Endothelial cell of umbilical vein (primary cell): Measurements from ENCODE around the gene MAP3K19. TPM values are rescaled to one million over a fixed set of nuclear protein-coding genes. Genes with fewer than 3 reads are reported as not detected.

ENCODE experiments used
- BruUV-seq: library from RNA; stranded (reverse); fragments of 400-500 nt; replicated peaks from 2 replicates; lab custom pipeline; 2021; lab: Mats Ljungman, UMichigan
- CTCF ChIA-PET: fragments of 300-600, 350-600 bp; sonication (Branson Sonifier 250); formaldehyde crosslinking; loops from one replicate; lab custom pipeline; 2021; ENCODE audit warnings: antibody characterized with exemption, inconsistent platforms; lab: Charles Lee
- POLR2A ChIA-PET: fragments of 300-600, 350-600 bp; sonication (Branson Sonifier 250); formaldehyde crosslinking; loops from one replicate; lab custom pipeline; 2021; ENCODE audit warnings: antibody characterized with exemption, inconsistent platforms; lab: Charles Lee
- DNase-seq: peaks from one replicate; pipeline ENCODE4 v3.0.0-alpha.2; 2011; ENCODE audit warnings: low read depth, low spot score
- FAIRE-seq: peaks from 2 replicates; lab custom pipeline; 2011; peaks lifted over from hg19 to GRCh38; lab: Jason Lieb, UNC
- H2AFZ ChIP-seq: 2 replicates; pipeline ENCODE4 v1.6.0; 2012; ENCODE audit warnings: low read depth, low read length, control low read depth, inconsistent platforms
- H3K27ac ChIP-seq: 2 replicates; pipeline ENCODE4 v1.5.1; 2011; ENCODE audit warnings: low read depth, mild to moderate bottlenecking, control low read depth, low read length, moderate library complexity; ENCODE audit not compliant: insufficient read depth
- H3K27me3 ChIP-seq, 2 experiments: 2 replicates each; pipeline versions ENCODE4 v1.6.0 to v1.6.1; 2011; ENCODE audit warnings: low read length in 2 of 2, mixed read lengths in 1 of 2; ENCODE audit not compliant: control insufficient read depth in 2 of 2, insufficient read depth in 2 of 2
- H3K36me3 ChIP-seq, 2 experiments: 2 replicates in 1 of 2; 3 replicates in 1 of 2; pipeline ENCODE4 v1.5.1; 2011; ENCODE audit warnings: low read length in 2 of 2, mild to moderate bottlenecking in 1 of 2, moderate library complexity in 1 of 2; ENCODE audit not compliant: control insufficient read depth in 2 of 2, insufficient read depth in 2 of 2; ENCODE audit errors: extremely low read depth in 1 of 2
- H3K4me1 ChIP-seq: 3 replicates; pipeline ENCODE4 v1.5.1; 2011; ENCODE audit warnings: mild to moderate bottlenecking, low read length; ENCODE audit not compliant: control insufficient read depth, insufficient read depth; ENCODE audit errors: extremely low read depth
- H3K4me2 ChIP-seq: 2 replicates; pipeline ENCODE4 v1.6.1; 2011; ENCODE audit warnings: low read length, control low read depth, mixed read lengths; ENCODE audit not compliant: insufficient read depth
- H3K4me3 ChIP-seq, 3 experiments: fragments of 200-600 bp in 1 of 3; sonication (generic), shearing (Covaris generic) in 1 of 3; replicated peaks in 1 of 3; 2 replicates each; pipeline ENCODE4 v1.5.1; 2011 to 2016; ENCODE audit warnings: control low read depth in 3 of 3, low read length in 3 of 3, mild to moderate bottlenecking in 2 of 3, inconsistent platforms in 1 of 3, low read depth in 1 of 3, moderate library complexity in 1 of 3; ENCODE audit not compliant: insufficient read depth in 1 of 3
- H3K79me2 ChIP-seq: 2 replicates; pipeline ENCODE4 v1.6.0; 2012; ENCODE audit warnings: low read length, inconsistent platforms; ENCODE audit not compliant: control insufficient read depth, insufficient read depth
- H3K9ac ChIP-seq: replicated peaks from 2 replicates; pipeline ENCODE3; 2011; ENCODE audit warnings: low read length, control low read depth; ENCODE audit not compliant: insufficient read depth; ENCODE audit errors: extremely low read depth
- H3K9me1 ChIP-seq: replicated peaks from 3 replicates; pipeline ENCODE4 v1.6.0; 2011; ENCODE audit warnings: mild to moderate bottlenecking, low read length; ENCODE audit not compliant: control insufficient read depth, insufficient read depth; ENCODE audit errors: extremely low read depth
- H3K9me3 ChIP-seq: replicated peaks from 2 replicates; pipeline ENCODE4 v1.5.1; 2012; ENCODE audit warnings: low read length, inconsistent platforms; ENCODE audit not compliant: control insufficient read depth, insufficient read depth
- H4K20me1 ChIP-seq: replicated peaks from 2 replicates; pipeline ENCODE3; 2011; ENCODE audit warnings: mild to moderate bottlenecking, low read length; ENCODE audit not compliant: control insufficient read depth, insufficient read depth; ENCODE audit errors: extremely low read depth
- CTCF ChIP-seq, 2 donors: IDR thresholded peaks; 1 replicate in 1 of 2; 2 replicates in 1 of 2; pipeline ENCODE4 v1.5.1; 2011; ENCODE audit warnings: low read length in 2 of 2, mild to moderate bottlenecking in 2 of 2, moderate library complexity in 2 of 2, control low read depth in 1 of 2, inconsistent platforms in 1 of 2, low read depth in 1 of 2; ENCODE audit not compliant: insufficient read depth in 1 of 2; ENCODE audit errors: extremely low read depth in 1 of 2
- EZH2 ChIP-seq: IDR thresholded peaks from 2 replicates; pipeline ENCODE4 v1.6.1; 2012; ENCODE audit warnings: borderline replicate concordance, low read depth, mild to moderate bottlenecking, moderate library complexity, low read length, inconsistent platforms; ENCODE audit not compliant: severe bottlenecking
- FOS ChIP-seq: IDR thresholded peaks from 2 replicates; pipeline ENCODE4 v1.6.1; 2011; ENCODE audit warnings: mild to moderate bottlenecking, low read length, moderate library complexity, borderline replicate concordance; ENCODE audit not compliant: insufficient read depth
- GATA2 ChIP-seq: IDR thresholded peaks from 2 replicates; pipeline ENCODE4 v1.7.0; 2011; ENCODE audit warnings: low read depth, mild to moderate bottlenecking, moderate library complexity, mixed read lengths, low read length; ENCODE audit not compliant: insufficient read length, insufficient read depth
- JUN ChIP-seq: IDR thresholded peaks from 2 replicates; pipeline ENCODE4 v1.6.1; 2011; ENCODE audit warnings: borderline replicate concordance, low read depth; ENCODE audit not compliant: insufficient read length, insufficient read depth
- MYC ChIP-seq: IDR thresholded peaks from one replicate; pipeline ENCODE4 v1.6.1; 2011; ENCODE audit warnings: mild to moderate bottlenecking, low read depth, low read length
- POLR2A ChIP-seq: IDR thresholded peaks from 2 replicates; pipeline ENCODE4 v1.6.1; 2012; ENCODE audit warnings: low read depth, mild to moderate bottlenecking, control low read depth, low read length
- POLR2AphosphoS5 ChIP-seq: IDR thresholded peaks from 2 replicates; pipeline ENCODE4 v1.6.1; 2012; ENCODE audit warnings: low read depth, mild to moderate bottlenecking, control low read depth, low read length, moderate library complexity; ENCODE audit not compliant: insufficient read depth
- dilution Hi-C: fragments of 300-500 bp; cut with MboI; formaldehyde crosslinking; loops from one replicate; pipeline ENCODE4 v1.15.0; 2019; ENCODE audit warnings: low sequenced_read_pairs; ENCODE audit not compliant: extremely low pct_ligation_motif_present
- intact Hi-C: fragments of 100-400 bp; cut with micrococcal nuclease; formaldehyde crosslinking; loops from one replicate; pipeline ENCODE4 v1.10.0; 2022
- polyA plus RNA-seq, 4 experiments: library from polyadenylated mRNA; depleted of rRNA in 3 of 4; stranded (reverse) in 3 of 4; unstranded in 1 of 4; fragments of >200 nt; gene quantifications; 2 replicates each; pipeline versions ENCODE4 v1.2.1 to v1.2.3, GENCODE V29; 2011 to 2012; ENCODE audit warnings: missing spikeins in 1 of 4
- total RNA-seq: library from RNA; stranded (reverse); gene quantifications from 2 replicates; pipeline ENCODE4 v1.2.3, GENCODE V29; 2021
- TF ChIP-seq, protein P1 (sequence below): IDR thresholded peaks from 2 replicates; pipeline ENCODE4 v1.6.1; 2011; ENCODE audit not compliant: insufficient read depth, insufficient read length

Gene MAP3K19
- total and polyA plus RNA-seq, 2 donors (not counting 3 experiments of a cell fraction or from before 2014, with no cell fraction given), result not detected

- Histone ChIP-seq H4K20me1 (no peaks in the 10 kb centered on the region), H3K4me2 (no peak overlapping the region), H3K27ac (no peak overlapping the region), H3K79me2 (no peaks in the 10 kb centered on the region), H3K9ac (no peak overlapping the region), H3K4me3 (no peak overlapping the region), H3K4me1 (no peaks in the 10 kb centered on the region), H2AFZ (no peak overlapping the region), H3K9me3 (no peaks in the 10 kb centered on the region), H3K27me3 (peaks cover 8 to 12% of the 10 kb centered on the region in 2 experiments), H3K36me3 (no peaks in the 10 kb centered on the region), H3K9me1 (no peaks in the 10 kb centered on the region)
- FAIRE-seq (no peak), DNase-seq (no peak)
- dilution Hi-C loops (no loop called here), intact Hi-C loops (no loop called here)
- TF ChIP-seq FOS (no peak), POLR2A (no peak), MYC (no peak)
- BruUV-seq, result no TSS peak
- ChIA-PET POLR2A (no interaction called here), CTCF (interaction anchor here (1.4 to 1.5 kb wide), 2 partner anchors 17 to 32 kb away, joined by 3 read pairs; no protein-coding TSS in a partner anchor)
These were observed 25.6 kb downstream of the MAP3K19 start for GRCh38 chr2:135021618-135022017.

GRCh38 chr2:135011633-135012032, 35.6 kb downstream of the MAP3K19 start:
- BruUV-seq, result no TSS peak
- no peaks in the 10 kb centered on the region for H4K20me1 ChIP-seq
- H3K27me3 ChIP-seq, result peaks cover 4 to 8% of the 10 kb centered on the region in 2 experiments
- H3K9me3 ChIP-seq, result no peaks in the 10 kb centered on the region
- intact Hi-C loops, result no loop called here
- H3K9me1 ChIP-seq, result no peaks in the 10 kb centered on the region
- no peaks in the 10 kb centered on the region for H3K36me3 ChIP-seq
- no peak overlapping the region for H2AFZ ChIP-seq
- no peak for TF ChIP-seq GATA2
- no peak for TF ChIP-seq CTCF (IDR thresholded peaks at IDR 0.05; ENCODE audit: extremely low read depth in 1 of 2, insufficient read depth in 1 of 2, low read depth in 1 of 2, low read length in 2 of 2)
- TF ChIP-seq JUN, result no peak
- TF ChIP-seq POLR2AphosphoS5, result no peak
- no peak for TF ChIP-seq FOS
- TF ChIP-seq MYC, result no peak
- no peak for TF ChIP-seq POLR2A
- no peak for TF ChIP-seq EZH2
- TF ChIP-seq, protein P1, sequence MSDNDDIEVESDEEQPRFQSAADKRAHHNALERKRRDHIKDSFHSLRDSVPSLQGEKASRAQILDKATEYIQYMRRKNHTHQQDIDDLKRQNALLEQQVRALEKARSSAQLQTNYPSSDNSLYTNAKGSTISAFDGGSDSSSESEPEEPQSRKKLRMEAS, result no peak
- H3K9ac ChIP-seq, result no peak overlapping the region
- DNase-seq, result no peak
- no peak for FAIRE-seq
- no peak overlapping the region for H3K4me3 ChIP-seq
- dilution Hi-C loops, result no loop called here
- no peaks in the 10 kb centered on the region for H3K4me1 ChIP-seq
- H3K4me2 ChIP-seq, result no peak overlapping the region
- H3K79me2 ChIP-seq, result no peaks in the 10 kb centered on the region
- CTCF ChIA-PET, result interaction anchor here (1.5 to 3.3 kb wide), 2 partner anchors 22 to 698 kb away, joined by 5 to 11 read pairs; no protein-coding TSS in a partner anchor
- no peak overlapping the region for H3K27ac ChIP-seq
- POLR2A ChIA-PET, result no interaction called here
